Uterus (tissue), 4 donors: Measurements from ENCODE around the gene RPS19BP1. TPM values are rescaled to one million over a fixed set of nuclear protein-coding genes. Genes with fewer than 3 reads are reported as not detected.

Source experiments
- DNase-seq, 2 donors: peaks; one replicate each; pipeline ENCODE4 v3.0.0-alpha.2; 2019 to 2020
- H3K27ac ChIP-seq, 2 donors: fragments of 200-600 bp; sonication (generic); 1 replicate in 1 of 2; 2 replicates in 1 of 2; pipeline ENCODE4 v1.5.1; 2016 to 2018
- H3K27me3 ChIP-seq, 2 donors: fragments of 200-600 bp; sonication (generic); one replicate each; pipeline ENCODE4 v1.5.1; 2018 to 2019; ENCODE audit warnings: control low read depth in 1 of 2
- H3K36me3 ChIP-seq, 2 donors: fragments of 200-600 bp; sonication (generic); one replicate each; pipeline ENCODE4 v1.5.1; 2019; ENCODE audit warnings: control low read depth in 1 of 2
- H3K4me1 ChIP-seq, 2 donors: fragments of 200-600 bp; sonication (generic); one replicate each; pipeline ENCODE4 v1.5.1; 2018 to 2019; ENCODE audit warnings: control low read depth in 1 of 2
- H3K4me3 ChIP-seq, 2 donors: fragments of 200-600 bp; sonication (generic); 1 replicate in 1 of 2; 2 replicates in 1 of 2; pipeline ENCODE4 v1.5.1; 2018 to 2019; ENCODE audit warnings: mild to moderate bottlenecking in 1 of 2
- H3K9me3 ChIP-seq, 2 donors: fragments of 200-600 bp; sonication (generic); one replicate each; pipeline ENCODE4 v1.5.1; 2019; ENCODE audit warnings: control low read depth in 1 of 2
- CTCF ChIP-seq, 4 experiments: fragments of 200-600 bp in 2 of 4; fragments of 450-650 bp in 2 of 4; sonication (generic) in 2 of 4; IDR thresholded peaks; one replicate each; pipeline ENCODE4 v1.5.1; 2016 to 2019; ENCODE audit warnings: antibody characterized with exemption in 4 of 4, mild to moderate bottlenecking in 2 of 4, moderate library complexity in 1 of 4
- POLR2A ChIP-seq, 2 donors: fragments of 450-650 bp; IDR thresholded peaks; one replicate each; pipeline ENCODE4 v1.6.1; 2016; ENCODE audit warnings: antibody characterized with exemption in 2 of 2, mild to moderate bottlenecking in 1 of 2, moderate library complexity in 1 of 2
- intact Hi-C: fragments of 100-400 bp; cut with DNase I; formaldehyde crosslinking; loops from one replicate; pipeline ENCODE4 v1.15.1; 2023; ENCODE audit warnings: low total_unique reads
- total RNA-seq, 4 donors: library from RNA; depleted of rRNA in 3 of 4; stranded (reverse); fragments of >200 nt in 3 of 4; gene quantifications; one replicate each; pipeline versions ENCODE4 v1.1.0 to v1.2.4, GENCODE V29; 2014 to 2023
- donor health status: DM: yes; HTN: yes; CAD: no.

Gene RPS19BP1
- total RNA-seq, 4 donors from 2014 or later: 24.5 to 125 (median 50.7) TPM

GRCh38 chr22:39577366-39577765, 44.8 kb upstream of the RPS19BP1 start:
- no peaks in the 10 kb centered on the region for H3K27me3 ChIP-seq
- intact Hi-C loops: no loop called here
- TF ChIP-seq POLR2A (IDR thresholded peaks at IDR 0.05) (no peak), CTCF (IDR thresholded peaks at IDR 0.05) (no peak)

GRCh38 chr22:39576027-39576426, 43.5 kb upstream of the RPS19BP1 start:
- H3K36me3 ChIP-seq: no peaks in the 10 kb centered on the region
- no peaks in the 10 kb centered on the region for H3K4me1 ChIP-seq
- H3K4me3 ChIP-seq: no peak overlapping the region
- no peak for DNase-seq
- H3K27ac ChIP-seq: no peak overlapping the region
- no peaks in the 10 kb centered on the region for H3K9me3 ChIP-seq
- intact Hi-C loops: no loop called here
- TF ChIP-seq CTCF (IDR thresholded peaks at IDR 0.05) (no peak), POLR2A (IDR thresholded peaks at IDR 0.05) (no peak)
- no peaks in the 10 kb centered on the region for H3K27me3 ChIP-seq

More at GRCh38 chr22:39577366-39577765, 44.8 kb upstream of the RPS19BP1 start:
- H3K4me1 ChIP-seq: no peaks in the 10 kb centered on the region
- H3K36me3 ChIP-seq: no peaks in the 10 kb centered on the region
- H3K27ac ChIP-seq: no peak overlapping the region
- DNase-seq: no peak
- no peaks in the 10 kb centered on the region for H3K9me3 ChIP-seq
- H3K4me3 ChIP-seq: no peak overlapping the region

GRCh38 chr22:39575552-39575825, 42.9 kb upstream of the RPS19BP1 start:
- H3K36me3 ChIP-seq: no peaks in the 10 kb centered on the region
- no peak overlapping the region for H3K4me3 ChIP-seq
- H3K4me1 ChIP-seq: no peaks in the 10 kb centered on the region
- H3K27ac ChIP-seq: no peak overlapping the region
- no peaks in the 10 kb centered on the region for H3K9me3 ChIP-seq
- H3K27me3 ChIP-seq: no peaks in the 10 kb centered on the region
- no peak for DNase-seq
- intact Hi-C loops: no loop called here
- TF ChIP-seq POLR2A (IDR thresholded peaks at IDR 0.05) (no peak), CTCF (IDR thresholded peaks at IDR 0.05) (no peak)

- H3K27me3 ChIP-seq: no peaks in the 10 kb centered on the region
- H3K36me3 ChIP-seq: no peaks in the 10 kb centered on the region
- no peaks in the 10 kb centered on the region for H3K9me3 ChIP-seq
- H3K4me3 ChIP-seq: no peak overlapping the region
- no peak overlapping the region for H3K27ac ChIP-seq
- DNase-seq: no peak
- H3K4me1 ChIP-seq: no peaks in the 10 kb centered on the region
- TF ChIP-seq POLR2A (IDR thresholded peaks at IDR 0.05) (no peak), CTCF (IDR thresholded peaks at IDR 0.05) (no peak)
- intact Hi-C loops: no loop called here
Observed at GRCh38 chr22:39574779-39575551, 42.4 kb upstream of the RPS19BP1 start.

- Histone ChIP-seq H3K9me3 (no peaks in the 10 kb centered on the region), H3K36me3 (no peaks in the 10 kb centered on the region), H3K4me1 (no peaks in the 10 kb centered on the region), H3K27ac (no peak overlapping the region), H3K27me3 (no peaks in the 10 kb centered on the region), H3K4me3 (no peak overlapping the region)
- no peak for DNase-seq
- intact Hi-C loops: no loop called here
- TF ChIP-seq CTCF (IDR thresholded peaks at IDR 0.05) (no peak), POLR2A (IDR thresholded peaks at IDR 0.05) (no peak)
Observed at GRCh38 chr22:39571538-39571937, 39.0 kb upstream of the RPS19BP1 start.
